ENCODE data around the gene C8B. TPM values are rescaled to one million over a fixed set of nuclear protein-coding genes. Genes with fewer than 3 reads are reported as not detected.

Gene C8B
- total RNA-seq, 1 donor from 2014 or later: 1.2 TPM

DNA sequence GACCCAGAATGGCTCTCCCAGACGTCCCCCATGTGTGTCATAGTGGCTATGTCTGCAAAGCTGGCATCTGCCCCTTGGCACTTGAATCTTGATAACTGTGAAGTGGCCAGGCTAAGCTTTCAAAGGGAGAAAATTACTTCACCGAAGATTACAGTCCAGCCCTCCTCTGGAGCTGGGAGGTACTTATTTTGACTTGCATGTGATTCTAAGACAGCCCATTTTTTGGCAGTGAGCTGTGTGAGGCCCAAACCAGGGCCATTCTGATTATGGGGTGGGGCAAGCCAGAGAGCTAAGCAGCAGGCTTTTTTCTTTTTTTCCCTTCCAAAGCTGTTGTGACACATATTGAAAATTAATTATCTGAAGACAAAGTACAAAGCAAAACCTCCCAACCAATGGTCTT, 42.1 kb upstream of the C8B start:
- Histone ChIP-seq H3K4me3 (no peak overlapping the region), H3K9me3 (no peaks in the 10 kb centered on the region), H3K27ac (no peak overlapping the region), H3K27me3 (ENCODE audit: low read depth) (no peaks in the 10 kb centered on the region), H3K36me3 (no peaks in the 10 kb centered on the region), H3K4me1 (no peaks in the 10 kb centered on the region)
- TF ChIP-seq, protein P1, sequence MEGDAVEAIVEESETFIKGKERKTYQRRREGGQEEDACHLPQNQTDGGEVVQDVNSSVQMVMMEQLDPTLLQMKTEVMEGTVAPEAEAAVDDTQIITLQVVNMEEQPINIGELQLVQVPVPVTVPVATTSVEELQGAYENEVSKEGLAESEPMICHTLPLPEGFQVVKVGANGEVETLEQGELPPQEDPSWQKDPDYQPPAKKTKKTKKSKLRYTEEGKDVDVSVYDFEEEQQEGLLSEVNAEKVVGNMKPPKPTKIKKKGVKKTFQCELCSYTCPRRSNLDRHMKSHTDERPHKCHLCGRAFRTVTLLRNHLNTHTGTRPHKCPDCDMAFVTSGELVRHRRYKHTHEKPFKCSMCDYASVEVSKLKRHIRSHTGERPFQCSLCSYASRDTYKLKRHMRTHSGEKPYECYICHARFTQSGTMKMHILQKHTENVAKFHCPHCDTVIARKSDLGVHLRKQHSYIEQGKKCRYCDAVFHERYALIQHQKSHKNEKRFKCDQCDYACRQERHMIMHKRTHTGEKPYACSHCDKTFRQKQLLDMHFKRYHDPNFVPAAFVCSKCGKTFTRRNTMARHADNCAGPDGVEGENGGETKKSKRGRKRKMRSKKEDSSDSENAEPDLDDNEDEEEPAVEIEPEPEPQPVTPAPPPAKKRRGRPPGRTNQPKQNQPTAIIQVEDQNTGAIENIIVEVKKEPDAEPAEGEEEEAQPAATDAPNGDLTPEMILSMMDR (IDR thresholded peaks at IDR 0.05): no peak
- no peak for DNase-seq
- intact Hi-C loops (cut with DNase I): no loop called here
- peak in 1 of 2 donors; percentile 42 for ATAC-seq

GRCh38 chr1:57007472-57007871, 41.7 kb upstream of the C8B start:
- DNase-seq (no peak), ATAC-seq (no peak)
- Histone ChIP-seq H3K36me3 (no peaks in the 10 kb centered on the region), H3K4me1 (no peaks in the 10 kb centered on the region), H3K27ac (no peak overlapping the region), H3K4me3 (no peak overlapping the region), H3K9me3 (no peaks in the 10 kb centered on the region), H3K27me3 (ENCODE audit: low read depth) (no peaks in the 10 kb centered on the region)
- TF ChIP-seq, protein P1 (IDR thresholded peaks at IDR 0.05): no peak
- intact Hi-C loops (cut with DNase I): no loop called here

- Histone ChIP-seq H3K27me3 (ENCODE audit: low read depth) (no peaks in the 10 kb centered on the region), H3K36me3 (no peaks in the 10 kb centered on the region), H3K4me1 (no peaks in the 10 kb centered on the region), H3K4me3 (no peak overlapping the region), H3K9me3 (no peaks in the 10 kb centered on the region), H3K27ac (no peak overlapping the region)
- ATAC-seq: no peak
- DNase-seq: no peak
- intact Hi-C loops (cut with DNase I): no loop called here
- TF ChIP-seq, protein P1 (IDR thresholded peaks at IDR 0.05): no peak
Measured at GRCh38 chr1:57003398-57004139, 37.8 kb upstream of the C8B start.

DNA sequence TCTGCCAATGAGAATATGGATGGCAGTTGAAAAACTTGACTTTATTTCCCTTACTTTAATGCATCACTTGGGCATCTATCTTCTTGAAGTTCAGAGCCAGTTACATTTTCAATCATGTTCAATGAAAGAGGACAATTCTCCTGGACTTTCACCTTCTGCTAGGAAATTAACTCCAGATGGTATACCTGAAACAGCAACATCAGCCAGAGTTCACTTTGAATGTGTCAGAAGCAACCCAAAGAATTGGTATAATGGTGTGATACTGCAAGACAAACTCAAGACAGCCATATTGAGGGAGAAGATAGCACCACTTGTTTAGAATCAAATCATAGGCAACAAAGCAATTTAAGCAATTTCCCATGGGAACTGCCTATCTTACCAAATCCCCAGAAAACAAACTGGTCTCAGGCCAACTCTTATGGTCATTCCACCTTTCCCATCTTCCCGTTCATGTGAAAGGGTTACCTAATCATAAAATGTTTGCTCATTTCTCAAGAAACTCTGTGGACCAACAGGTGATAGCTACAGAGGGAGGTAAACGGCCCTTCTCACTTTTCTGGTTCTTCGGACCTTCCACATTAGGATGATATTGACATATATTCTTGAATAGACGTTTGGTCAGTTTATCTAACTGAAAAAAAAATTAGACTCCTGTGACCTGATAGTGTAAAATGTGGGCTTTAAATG, 29.7 kb upstream of the C8B start:
- DNase-seq (no peak), ATAC-seq (no peak)
- H3K36me3 ChIP-seq: no peaks in the 10 kb centered on the region
- no peaks in the 10 kb centered on the region for H3K27me3 ChIP-seq (ENCODE audit: low read depth)
- H3K9me3 ChIP-seq: no peaks in the 10 kb centered on the region
- TF ChIP-seq, protein P1 (IDR thresholded peaks at IDR 0.05): no peak
- H3K4me3 ChIP-seq: no peak overlapping the region
- intact Hi-C loops (cut with DNase I): no loop called here
- no peak overlapping the region for H3K27ac ChIP-seq
- H3K4me1 ChIP-seq: no peaks in the 10 kb centered on the region

GRCh38 chr1:56993475-56993874, 27.7 kb upstream of the C8B start:
- TF ChIP-seq, protein P1 (IDR thresholded peaks at IDR 0.05): no peak
- no peak for ATAC-seq
- no peaks in the 10 kb centered on the region for H3K36me3 ChIP-seq
- H3K27me3 ChIP-seq (ENCODE audit: low read depth): no peaks in the 10 kb centered on the region
- no peak for DNase-seq
- H3K4me3 ChIP-seq: no peak overlapping the region
- no peaks in the 10 kb centered on the region for H3K4me1 ChIP-seq
- intact Hi-C loops (cut with DNase I): no loop called here
- H3K9me3 ChIP-seq: no peaks in the 10 kb centered on the region
- no peak overlapping the region for H3K27ac ChIP-seq
